AG09309 (cell line): ENCODE results near the gene ANKRD62.
"Not testable (repeated sequence)": the region's sequence is repeated elsewhere in the genome, so short reads cannot be mapped to it uniquely, and the experiment has no call there.

ENCODE experiments used
- DNase-seq: peaks from one replicate; pipeline ENCODE4 v3.0.0-alpha.2; 2010; ENCODE audit warnings: low read depth
- H3K4me3 ChIP-seq: 2 replicates; pipeline ENCODE4 v1.5.1; 2011; ENCODE audit warnings: mild to moderate bottlenecking, low read depth, low read length, moderate library complexity; ENCODE audit not compliant: control insufficient read depth
- CTCF ChIP-seq: IDR thresholded peaks from 2 replicates; pipeline ENCODE4 v1.5.1; 2011; ENCODE audit warnings: mild to moderate bottlenecking, low read depth, low read length, inconsistent platforms; ENCODE audit not compliant: insufficient read depth, control insufficient read depth; ENCODE audit errors: missing control alignments

Gene ANKRD62

GRCh38 chr18:12121175-12122042 is 27.8 kb downstream of the ANKRD62 start:
- TF ChIP-seq CTCF = peak; percentile 17
- no peak for DNase-seq
- no peak overlapping the region for H3K4me3 ChIP-seq

- not testable (repeated sequence) for H3K4me3 ChIP-seq, DNase-seq
These were observed 28.4 kb downstream of the ANKRD62 start for GRCh38 chr18:12122043-12122389.

- not testable (repeated sequence) for H3K4me3 ChIP-seq, DNase-seq
These were observed 34.0 kb downstream of the ANKRD62 start for GRCh38 chr18:12127647-12128046.

- not testable (repeated sequence) for H3K4me3 ChIP-seq, DNase-seq
These were observed 45.2 kb downstream of the ANKRD62 start for GRCh38 chr18:12138831-12139230.

GRCh38 chr18:12140866-12141265 is 47.2 kb downstream of the ANKRD62 start:
- H3K4me3 ChIP-seq, DNase-seq: not testable (repeated sequence)

GRCh38 chr18:12141778-12142177 is 48.1 kb downstream of the ANKRD62 start:
- DNase-seq, H3K4me3 ChIP-seq: not testable (repeated sequence)

- H3K4me3 ChIP-seq = not testable (repeated sequence)
These were observed 55.8 kb downstream of the ANKRD62 start for GRCh38 chr18:12149431-12149830.

GRCh38 chr18:12154361-12154760 is 60.7 kb downstream of the ANKRD62 start:
- DNase-seq = no peak
- H3K4me3 ChIP-seq = no peak overlapping the region
- TF ChIP-seq CTCF = no peak

More at GRCh38 chr18:12149431-12149830, 55.8 kb downstream of the ANKRD62 start:
- DNase-seq = not testable (repeated sequence)

- H3K4me3 ChIP-seq = no peak overlapping the region
- DNase-seq = peak; percentile 1
- TF ChIP-seq CTCF = no peak
These were observed 62.4 kb downstream of the ANKRD62 start for GRCh38 chr18:12155996-12156395.

GRCh38 chr18:12159446-12159845 is 65.8 kb downstream of the ANKRD62 start:
- no peak overlapping the region for H3K4me3 ChIP-seq
- TF ChIP-seq CTCF = no peak
- peak; percentile 13 for DNase-seq
